Heart left ventricle (tissue), 13 donors: ENCODE measurements around the gene RBM10.

ENCODE experiments used
- CTCF ChIP-seq, 12 donors: fragments of 200-600 bp; sonication (generic) in 4 of 12; IDR thresholded peaks; one replicate each; pipeline versions ENCODE4 v1.5.0 to v1.8.0; 2018 to 2022; ENCODE audit warnings: antibody characterized with exemption in 12 of 12, mild to moderate bottlenecking in 5 of 12
- POLR2A ChIP-seq, 2 donors: fragments of 450-650 bp; IDR thresholded peaks; one replicate each; pipeline ENCODE4 v1.6.1; 2017; ENCODE audit warnings: antibody characterized with exemption in 2 of 2, mild to moderate bottlenecking in 2 of 2, moderate library complexity in 2 of 2
- donor health status: ischemic (EF 13 %, LVEDD 7.1; RV severe dilation, severe dysfunction).
- donor health status: DM: no; HTN: yes; CAD: no.
- donor health status: DM: no; HTN: no; CAD: no.
- donor health status: ischemic (EF 25% LVEDD 6.9; RV normal size, moderate dysfunction).
- donor health status: ischemic (EF 25% LVEDD 5.7; RV mildly dilated, moderate dysfunction).
- donor health status: ischemic (EF 35%, LVEDD 5.7; RV mildly dilated, moderate dysfunction).
- donor health status: nonischemic (EF 11% LVEDD 7.7; RV severe dilation, severe dysfunction).
- donor health status: DM: yes; HTN: yes; CAD: no.
- donor health status: PGD.
- donor health status: ischemic (EF 29% LVEDD 5.4; RV normal size, mild dysfunction).
- donor health status: nonischemic (EF 23%, LVEDD 6.1; RV moderate dilation, normal function).

- TF ChIP-seq CTCF (IDR thresholded peaks at IDR 0.05) (no peak), POLR2A (IDR thresholded peaks at IDR 0.05) (no peak)
Measured at GRCh38 chrX:47224896-47225290, 79.9 kb downstream of the RBM10 start.
